Measurements from ENCODE around the gene IFNA10.
"Not testable (repeated sequence)": the region's sequence is repeated elsewhere in the genome, so short reads cannot be mapped to it uniquely, and the experiment has no call there.

The IFNA10 gene

DNA sequence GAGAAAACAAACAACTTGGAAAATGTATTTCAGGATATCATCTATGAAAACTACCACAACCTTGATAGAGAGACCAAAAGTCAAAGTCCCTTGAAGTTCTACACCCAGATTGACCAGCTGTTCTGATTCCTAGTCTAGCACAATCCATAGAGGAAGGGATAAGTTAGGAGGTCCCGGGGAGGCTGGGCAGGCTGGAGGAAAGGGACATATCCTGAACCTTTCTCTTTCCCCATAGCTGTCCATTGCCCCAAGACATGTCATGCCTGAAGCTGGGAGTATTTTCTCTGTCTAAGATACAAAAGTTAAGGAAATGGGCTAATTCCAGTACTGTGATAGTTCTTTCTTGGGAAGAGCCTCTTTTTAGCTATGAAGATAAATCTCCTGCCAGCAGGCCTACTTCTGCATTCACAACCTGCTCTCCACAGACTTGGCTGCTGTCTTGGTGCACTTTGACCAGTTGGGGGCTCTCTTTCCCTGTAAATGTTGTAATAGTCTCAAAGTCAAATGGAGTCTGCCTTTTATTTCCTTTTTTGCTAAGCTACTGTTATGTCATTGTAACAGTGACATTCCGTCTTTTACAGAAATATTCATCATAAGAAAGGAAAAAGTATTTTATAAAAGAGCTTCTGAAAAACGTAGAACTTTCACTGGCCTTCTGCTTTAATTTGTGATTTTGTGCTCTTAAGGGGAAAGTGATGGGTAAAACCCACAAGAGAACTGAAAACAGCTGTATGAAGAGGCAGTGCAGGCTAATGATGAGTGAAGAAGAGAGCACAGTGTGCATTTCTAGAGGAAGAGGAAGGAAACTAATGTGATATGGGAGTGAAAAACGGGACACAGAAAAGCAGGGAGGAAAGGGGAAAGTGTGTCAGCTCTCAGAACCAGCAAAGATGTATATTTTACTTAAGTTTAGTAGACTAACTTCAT is 23.9 kb downstream of the IFNA10 start:
- CTCF ChIA-PET: interaction anchor here (0.6 to 2.3 kb wide), 35 partner anchors 9 to 1130 kb away, joined by 3 to 24 read pairs (median 4); partner anchors contain the start of genes IFNA10 and IFNA8
- TF ChIP-seq PRDM1 (tag by site-specific recombination; IDR thresholded peaks at IDR 0.05) (0 out of 2 replicates have a peak, but pooled peaks have one; percentile 7), ZNF654 (tag by site-specific recombination; IDR thresholded peaks at IDR 0.05; ENCODE audit: low read depth) (peak; percentile 17; the same call in 1 of the 2 replicates)
- H3K4me3 ChIP-seq (ENCODE audit: low read depth, low read length); H3K9me3 ChIP-seq (ENCODE audit: control insufficient read depth, insufficient read depth, low read depth, low read length); POLR2A ChIA-PET; H3K4me1 ChIP-seq (ENCODE audit: control insufficient read depth, insufficient read depth, low read length); H3K36me3 ChIP-seq (ENCODE audit: control insufficient read depth in 2 of 2, insufficient read depth in 1 of 2, low read length in 2 of 2); H3K27ac ChIP-seq (ENCODE audit: extremely low read depth, low read depth, low read length): not testable (repeated sequence)

DNA sequence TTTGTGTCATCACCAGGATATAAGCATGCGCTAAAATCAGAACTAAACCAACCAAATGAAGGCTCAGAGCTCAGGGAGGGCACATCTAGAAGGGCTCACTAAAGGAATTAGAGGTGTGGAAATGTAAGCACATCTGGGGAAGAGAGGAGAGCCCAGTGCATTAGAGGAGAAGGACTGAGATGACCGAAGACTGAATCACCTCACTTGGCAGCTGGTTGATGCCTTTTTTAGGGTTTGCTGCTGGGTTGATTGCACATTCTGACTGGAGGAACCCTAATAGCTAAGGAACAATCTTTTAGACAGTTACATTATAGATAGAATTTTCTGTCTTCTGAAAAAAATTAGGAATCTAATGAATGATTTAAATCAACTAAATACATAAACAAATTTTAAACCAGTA is 32.3 kb downstream of the IFNA10 start:
- Histone ChIP-seq H3K9me3 (ENCODE audit: control insufficient read depth, insufficient read depth, low read depth, low read length) (no peaks in the 10 kb centered on the region), H3K4me1 (ENCODE audit: control insufficient read depth, insufficient read depth, low read length) (no peaks in the 10 kb centered on the region), H3K27ac (ENCODE audit: extremely low read depth, low read depth, low read length) (no peak overlapping the region), H3K36me3 (ENCODE audit: control insufficient read depth in 2 of 2, insufficient read depth in 1 of 2, low read length in 2 of 2) (no peaks in the 10 kb centered on the region), H3K4me3 (ENCODE audit: low read depth, low read length) (no peak overlapping the region)
- ChIA-PET POLR2A (no interaction called here), CTCF (interaction anchor here (0.5 to 2.4 kb wide), 4 partner anchors 8 to 613 kb away, joined by 3 to 19 read pairs (median 5); no protein-coding TSS in a partner anchor)
- TF ChIP-seq ZBTB8A (tag by site-specific recombination; IDR thresholded peaks at IDR 0.05) (no peak), TRIM28 (IDR thresholded peaks at IDR 0.05; ENCODE audit: borderline replicate concordance, low read length) (no peak), ZNF324 (tag by site-specific recombination; IDR thresholded peaks at IDR 0.05) (no peak), MZF1 (tag by site-specific recombination; IDR thresholded peaks at IDR 0.05; ENCODE audit: borderline replicate concordance) (no peak), ZNF350 (tag by site-specific recombination; IDR thresholded peaks at IDR 0.05) (no peak), YY1 (tag by site-specific recombination; IDR thresholded peaks at IDR 0.05) (no peak), KLF8 (tag by site-specific recombination; IDR thresholded peaks at IDR 0.05) (no peak), ZNF174 (tag by site-specific recombination; IDR thresholded peaks at IDR 0.05) (no peak), ZNF529 (tag by site-specific recombination; IDR thresholded peaks at IDR 0.05; ENCODE audit: insufficient replicate concordance) (no peak), SP7 (tag by site-specific recombination; IDR thresholded peaks at IDR 0.05) (no peak), ZNF391 (tag by site-specific recombination; IDR thresholded peaks at IDR 0.05; ENCODE audit: borderline replicate concordance, low read depth) (no peak), ZNF626 (tag by site-specific recombination; IDR thresholded peaks at IDR 0.05) (no peak), SCRT1 (tag by site-specific recombination; IDR thresholded peaks at IDR 0.05; ENCODE audit: borderline replicate concordance) (no peak), EGR2 (tag by site-specific recombination; IDR thresholded peaks at IDR 0.05; ENCODE audit: low read depth) (no peak), ZNF394 (tag by site-specific recombination; IDR thresholded peaks at IDR 0.05; ENCODE audit: borderline replicate concordance) (no peak), KLF10 (tag by site-specific recombination; IDR thresholded peaks at IDR 0.05) (no peak)
- TF ChIP-seq, protein P1, sequence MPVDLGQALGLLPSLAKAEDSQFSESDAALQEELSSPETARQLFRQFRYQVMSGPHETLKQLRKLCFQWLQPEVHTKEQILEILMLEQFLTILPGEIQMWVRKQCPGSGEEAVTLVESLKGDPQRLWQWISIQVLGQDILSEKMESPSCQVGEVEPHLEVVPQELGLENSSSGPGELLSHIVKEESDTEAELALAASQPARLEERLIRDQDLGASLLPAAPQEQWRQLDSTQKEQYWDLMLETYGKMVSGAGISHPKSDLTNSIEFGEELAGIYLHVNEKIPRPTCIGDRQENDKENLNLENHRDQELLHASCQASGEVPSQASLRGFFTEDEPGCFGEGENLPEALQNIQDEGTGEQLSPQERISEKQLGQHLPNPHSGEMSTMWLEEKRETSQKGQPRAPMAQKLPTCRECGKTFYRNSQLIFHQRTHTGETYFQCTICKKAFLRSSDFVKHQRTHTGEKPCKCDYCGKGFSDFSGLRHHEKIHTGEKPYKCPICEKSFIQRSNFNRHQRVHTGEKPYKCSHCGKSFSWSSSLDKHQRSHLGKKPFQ (tag by site-specific recombination; IDR thresholded peaks at IDR 0.05): no peak
- TF ChIP-seq, protein P2, sequence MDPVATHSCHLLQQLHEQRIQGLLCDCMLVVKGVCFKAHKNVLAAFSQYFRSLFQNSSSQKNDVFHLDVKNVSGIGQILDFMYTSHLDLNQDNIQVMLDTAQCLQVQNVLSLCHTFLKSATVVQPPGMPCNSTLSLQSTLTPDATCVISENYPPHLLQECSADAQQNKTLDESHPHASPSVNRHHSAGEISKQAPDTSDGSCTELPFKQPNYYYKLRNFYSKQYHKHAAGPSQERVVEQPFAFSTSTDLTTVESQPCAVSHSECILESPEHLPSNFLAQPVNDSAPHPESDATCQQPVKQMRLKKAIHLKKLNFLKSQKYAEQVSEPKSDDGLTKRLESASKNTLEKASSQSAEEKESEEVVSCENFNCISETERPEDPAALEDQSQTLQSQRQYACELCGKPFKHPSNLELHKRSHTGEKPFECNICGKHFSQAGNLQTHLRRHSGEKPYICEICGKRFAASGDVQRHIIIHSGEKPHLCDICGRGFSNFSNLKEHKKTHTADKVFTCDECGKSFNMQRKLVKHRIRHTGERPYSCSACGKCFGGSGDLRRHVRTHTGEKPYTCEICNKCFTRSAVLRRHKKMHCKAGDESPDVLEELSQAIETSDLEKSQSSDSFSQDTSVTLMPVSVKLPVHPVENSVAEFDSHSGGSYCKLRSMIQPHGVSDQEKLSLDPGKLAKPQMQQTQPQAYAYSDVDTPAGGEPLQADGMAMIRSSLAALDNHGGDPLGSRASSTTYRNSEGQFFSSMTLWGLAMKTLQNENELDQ (tag by site-specific recombination; IDR thresholded peaks at IDR 0.05; ENCODE audit: low read depth): no peak
- TF ChIP-seq, protein P3, sequence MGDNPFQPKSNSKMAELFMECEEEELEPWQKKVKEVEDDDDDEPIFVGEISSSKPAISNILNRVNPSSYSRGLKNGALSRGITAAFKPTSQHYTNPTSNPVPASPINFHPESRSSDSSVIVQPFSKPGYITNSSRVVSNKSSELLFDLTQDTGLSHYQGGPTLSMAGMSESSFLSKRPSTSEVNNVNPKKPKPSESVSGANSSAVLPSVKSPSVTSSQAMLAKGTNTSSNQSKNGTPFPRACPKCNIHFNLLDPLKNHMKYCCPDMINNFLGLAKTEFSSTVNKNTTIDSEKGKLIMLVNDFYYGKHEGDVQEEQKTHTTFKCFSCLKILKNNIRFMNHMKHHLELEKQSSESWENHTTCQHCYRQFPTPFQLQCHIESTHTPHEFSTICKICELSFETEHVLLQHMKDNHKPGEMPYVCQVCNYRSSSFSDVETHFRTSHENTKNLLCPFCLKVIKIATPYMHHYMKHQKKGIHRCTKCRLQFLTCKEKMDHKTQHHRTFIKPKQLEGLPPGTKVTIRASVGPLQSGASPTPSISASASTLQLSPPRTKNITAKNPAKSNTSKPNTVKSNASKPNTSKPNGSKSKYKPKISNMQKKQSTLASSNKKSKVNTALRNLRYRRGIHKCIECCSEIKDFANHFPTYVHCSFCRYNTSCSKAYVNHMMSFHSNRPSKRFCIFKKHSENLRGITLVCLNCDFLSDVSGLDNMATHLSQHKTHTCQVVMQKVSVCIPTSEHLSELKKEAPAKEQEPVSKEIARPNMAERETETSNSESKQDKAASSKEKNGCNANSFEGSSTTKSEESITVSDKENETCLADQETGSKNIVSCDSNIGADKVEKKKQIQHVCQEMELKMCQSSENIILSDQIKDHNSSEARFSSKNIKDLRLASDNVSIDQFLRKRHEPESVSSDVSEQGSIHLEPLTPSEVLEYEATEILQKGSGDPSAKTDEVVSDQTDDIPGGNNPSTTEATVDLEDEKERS (tag by site-specific recombination; IDR thresholded peaks at IDR 0.05): no peak

All from HEK293 (cell line).